ENCODE measurements around the gene DACT1. TPM values are rescaled to one million over a fixed set of nuclear protein-coding genes. Genes with fewer than 3 reads are reported as not detected.

The DACT1 gene
- total and polyA plus RNA-seq, 2 of the 13 experiments (the other 11 are each of a cell fraction or from before 2014, with no cell fraction given) = 0.01 TPM; not detected in 1

- intact Hi-C loops (cut with micrococcal nuclease; ENCODE audit: unreplicated experiment) (no loop called here), in situ Hi-C loops (cut with HindIII; ENCODE audit: extremely low pct_ligation_motif_present, low pct_unique_long_range_greater_than_20kb) (no loop called here)
- H4K20me1 ChIP-seq (ENCODE audit: insufficient read depth, low read length) = no peaks in the 10 kb centered on the region
- CTCF ChIA-PET (ENCODE audit: low intra/inter-chr PET ratio, low total read pairs) = no interaction called here
- H3K27me3 ChIP-seq (ENCODE audit: control insufficient read depth in 1 of 2, insufficient read depth in 2 of 2, low read length in 2 of 2) = peaks cover 4 to 37% of the 10 kb centered on the region in 2 experiments; a peak in 3 of 5 replicates
- no peak overlapping the region for H3K27ac ChIP-seq (ENCODE audit: extremely low read length, insufficient read depth, low read length)
- POLR2A ChIA-PET = no interaction called here
- H3K9me3 ChIP-seq (ENCODE audit: low read length) = no peaks in the 10 kb centered on the region
- no peak overlapping the region for H3K9ac ChIP-seq (ENCODE audit: insufficient read depth, low read depth, low read length)
- ATAC-seq = no peak; the same call in 2 of the 3 replicates
- WGBS (ENCODE audit: low lambda C conversion rate) = 4% methylated on average over 18 of the region's 18 CpGs
- no peak for DNase-seq (ENCODE audit: low spot score)
- H3K36me3 ChIP-seq (replicated peaks in 1 of 2; ENCODE audit: control insufficient read depth in 1 of 2, insufficient read depth in 2 of 2, low read length in 2 of 2) = no peaks in the 10 kb centered on the region
- no peaks in the 10 kb centered on the region for H3K79me2 ChIP-seq (ENCODE audit: insufficient read depth, low read length)
- BruUV-seq (replicated peaks) = no TSS peak
- H3K4me3 ChIP-seq (replicated peaks in 1 of 3; ENCODE audit: insufficient read depth in 1 of 3, low read depth in 2 of 3, low read length in 3 of 3) = no peak overlapping the region
- no peak overlapping the region for H3K4me2 ChIP-seq (ENCODE audit: low read depth, low read length)
- no peak overlapping the region for H2AFZ ChIP-seq (ENCODE audit: low read length)
- no peak for FAIRE-seq
- H3K4me1 ChIP-seq (ENCODE audit: insufficient read depth, low read length) = no peaks in the 10 kb centered on the region
- TF ChIP-seq RBM22 (optimal IDR thresholded peaks at IDR 0.05; ENCODE audit: low read length) = no peak
- TF ChIP-seq RFX1 (IDR thresholded peaks at IDR 0.05) = no peak
- TF ChIP-seq ZNF687 (CRISPR knock-in tag; IDR thresholded peaks at IDR 0.05) = no peak
- no peak for TF ChIP-seq MYNN (CRISPR knock-in tag; IDR thresholded peaks at IDR 0.05; ENCODE audit: low read depth)
- no peak for TF ChIP-seq ZNF660 (CRISPR knock-in tag; IDR thresholded peaks at IDR 0.05; ENCODE audit: borderline replicate concordance, low read depth)
- no peak for TF ChIP-seq AKNA (CRISPR knock-in tag; IDR thresholded peaks at IDR 0.05; ENCODE audit: borderline replicate concordance)
- no peak for TF ChIP-seq ZNF407 (CRISPR knock-in tag; IDR thresholded peaks at IDR 0.05; ENCODE audit: not compliant biosample characterization)
Observed at GRCh38 chr14:58631732-58632131, 6.0 kb upstream of the DACT1 start.

Measured in HepG2 (cell line).